ENCODE results near the gene NDUFA8.

- no peak for TF ChIP-seq CTCF (conservative IDR thresholded peaks at IDR 0.05 in 1 of 2, IDR thresholded peaks at IDR 0.05 in 1 of 2; ENCODE audit: low read depth in 1 of 2, low read length in 2 of 2)
- no peak for TF ChIP-seq EZH2 (IDR thresholded peaks at IDR 0.05; ENCODE audit: low read length, missing control alignments)
These were observed 61.8 kb downstream of the NDUFA8 start for GRCh38 chr9:122097679-122098315.

Measured in fibroblast of lung (primary cell).